Stomach (tissue), 9 donors: ENCODE measurements around the gene SLC7A10. TPM values are rescaled to one million over a fixed set of nuclear protein-coding genes. Genes with fewer than 3 reads are reported as not detected.

Experiments used
- DNase-seq, 2 donors: peaks; one replicate each; pipeline versions ENCODE4 v3.0.0 to v3.0.0-alpha.2; 2013 to 2019
- H3K27ac ChIP-seq, 5 donors: fragments of 200-600 bp in 4 of 5; sonication (generic) in 4 of 5; one replicate each; pipeline ENCODE4 v1.5.1; 2013 to 2019; ENCODE audit warnings: mild to moderate bottlenecking in 1 of 5, moderate library complexity in 1 of 5
- H3K27me3 ChIP-seq, 3 donors: fragments of 200-600 bp; sonication (generic); one replicate each; pipeline ENCODE4 v1.5.1; 2017 to 2019; ENCODE audit warnings: mixed run types in 1 of 3
- H3K36me3 ChIP-seq, 4 donors: fragments of 200-600 bp; sonication (generic); 1 replicate in 3 of 4; 2 replicates in 1 of 4; pipeline ENCODE4 v1.5.1; 2016 to 2019
- H3K4me1 ChIP-seq, 4 donors: fragments of 200-600 bp; sonication (generic); one replicate each; pipeline ENCODE4 v1.5.1; 2016 to 2019
- H3K4me3 ChIP-seq, 4 donors: fragments of 200-600 bp; sonication (generic) in 3 of 4; one replicate each; pipeline ENCODE4 v1.5.1; 2016 to 2019; ENCODE audit warnings: mild to moderate bottlenecking in 1 of 4
- H3K9me3 ChIP-seq, 4 donors: fragments of 200-600 bp; sonication (generic); one replicate each; pipeline ENCODE4 v1.5.1; 2016 to 2019
- CTCF ChIP-seq, 7 experiments: fragments of 450-650 bp in 4 of 7; fragments of 200-600 bp in 3 of 7; sonication (generic) in 3 of 7; IDR thresholded peaks; one replicate each; pipeline ENCODE4 v1.5.1; 2016 to 2019; ENCODE audit warnings: antibody characterized with exemption in 7 of 7, control low read depth in 2 of 7, mild to moderate bottlenecking in 1 of 7
- EP300 ChIP-seq: sonication (generic); formaldehyde crosslinking; IDR thresholded peaks from one replicate; pipeline ENCODE4 v1.6.1; 2017; ENCODE audit warnings: antibody characterized with exemption
- POLR2A ChIP-seq, 4 donors: fragments of 450-650 bp; IDR thresholded peaks; one replicate each; pipeline ENCODE4 v1.6.1; 2016; ENCODE audit warnings: antibody characterized with exemption in 4 of 4, control low read depth in 2 of 4, mild to moderate bottlenecking in 1 of 4, moderate library complexity in 1 of 4
- POLR2AphosphoS5 ChIP-seq, 3 donors: sonication (generic); formaldehyde crosslinking; IDR thresholded peaks; one replicate each; pipeline ENCODE4 v1.6.1; 2016; ENCODE audit warnings: antibody characterized with exemption in 3 of 3
- WGBS, 5 donors: extraction: QIAGEN DNeasy Blood & Tissue Kit in 3 of 5; methylation state at CpG; one replicate each; pipeline versions ENCODE4 v1.1.5 to v1.1.7; 2013 to 2018; 5-methylcytosine and 5-hydroxymethylcytosine counted together
- intact Hi-C: fragments of 100-400 bp; cut with DNase I; formaldehyde crosslinking; loops from one replicate; pipeline ENCODE4 v1.15.1; 2023; ENCODE audit warnings: low total_unique reads
- polyA plus RNA-seq, 3 donors: library from polyadenylated mRNA; stranded (reverse); fragments of 200-250 nt; gene quantifications; one replicate each; pipeline ENCODE4 v1.2.3, GENCODE V29; 2013
- total RNA-seq, 5 donors: library from RNA; depleted of rRNA; stranded (reverse); fragments of >200 nt; gene quantifications; one replicate each; pipeline versions ENCODE4 v1.1.0 to v1.2.3, GENCODE V29; 2014 to 2016
- donor health status: healthy with polysubstance abuse.
- donor health status: Bipolar disorder and iron deficiency.
- donor health status: healthy.

SLC7A10 gene
- total and polyA plus RNA-seq, 8 donors: 0.73 TPM; not detected in 7

GRCh38 chr19:33268162-33268991 lies 42.7 kb upstream of the SLC7A10 start:
- no peak for DNase-seq

GRCh38 chr19:33267706-33268105 lies 42.1 kb upstream of the SLC7A10 start:
- DNase-seq: no peak
- no peaks in the 10 kb centered on the region for H3K9me3 ChIP-seq
- no peaks in the 10 kb centered on the region for H3K36me3 ChIP-seq
- peaks cover 0 to 4% (median 0%) of the 10 kb centered on the region in 4 donors for H3K4me1 ChIP-seq
- H3K27me3 ChIP-seq: peaks cover 0 to 6% (median 0%) of the 10 kb centered on the region in 3 donors
- H3K4me3 ChIP-seq: no peak overlapping the region
- 67 to 83% (median 80%) methylated on average over 10 to 14 of the region's 14 CpGs for WGBS, 5 donors
- H3K27ac ChIP-seq: no peak overlapping the region
- intact Hi-C loops: no loop called here
- TF ChIP-seq POLR2A (IDR thresholded peaks at IDR 0.05): no peak
- TF ChIP-seq EP300: no peak
- no peak for TF ChIP-seq POLR2AphosphoS5 (IDR thresholded peaks at IDR 0.05)
- TF ChIP-seq CTCF (IDR thresholded peaks at IDR 0.05): no peak

More at GRCh38 chr19:33268162-33268991, 42.7 kb upstream of the SLC7A10 start:
- no peak overlapping the region for H3K4me3 ChIP-seq
- H3K27me3 ChIP-seq: peaks cover 0 to 6% (median 0%) of the 10 kb centered on the region in 3 donors
- 77 to 90% (median 82%) methylated on average over 11 to 22 of the region's 22 CpGs for WGBS, 5 donors
- H3K9me3 ChIP-seq: no peaks in the 10 kb centered on the region
- no peaks in the 10 kb centered on the region for H3K36me3 ChIP-seq
- TF ChIP-seq EP300 (no peak), POLR2AphosphoS5 (IDR thresholded peaks at IDR 0.05) (no peak), CTCF (IDR thresholded peaks at IDR 0.05) (no peak), POLR2A (IDR thresholded peaks at IDR 0.05) (no peak)
- H3K27ac ChIP-seq: peak overlapping the region in 1 of 5 donors; percentile 27
- H3K4me1 ChIP-seq: peaks cover under 1 to 6% (median 4%) of the 10 kb centered on the region in 4 donors
- intact Hi-C loops: no loop called here

GRCh38 chr19:33266974-33267484 lies 41.4 kb upstream of the SLC7A10 start:
- Histone ChIP-seq H3K4me1 (peaks cover 0 to 4% (median 0%) of the 10 kb centered on the region in 4 donors), H3K27ac (no peak overlapping the region), H3K4me3 (no peak overlapping the region), H3K27me3 (peaks cover 0 to 6% (median 0%) of the 10 kb centered on the region in 3 donors), H3K36me3 (no peaks in the 10 kb centered on the region), H3K9me3 (no peaks in the 10 kb centered on the region)
- TF ChIP-seq CTCF (IDR thresholded peaks at IDR 0.05) (no peak), EP300 (no peak), POLR2A (IDR thresholded peaks at IDR 0.05) (no peak), POLR2AphosphoS5 (IDR thresholded peaks at IDR 0.05) (no peak)
- WGBS, 5 donors: 69 to 89% (median 78%) methylated on average over 13 to 20 of the region's 20 CpGs
- intact Hi-C loops: no loop called here
- DNase-seq: no peak

- TF ChIP-seq EP300 (no peak), POLR2A (IDR thresholded peaks at IDR 0.05) (no peak), POLR2AphosphoS5 (IDR thresholded peaks at IDR 0.05) (no peak), CTCF (IDR thresholded peaks at IDR 0.05) (no peak)
- H3K9me3 ChIP-seq: no peaks in the 10 kb centered on the region
- peaks cover 0 to 6% (median 0%) of the 10 kb centered on the region in 3 donors for H3K27me3 ChIP-seq
- WGBS, 5 donors: 86 to 90% (median 89%) methylated on average over 8 to 14 of the region's 14 CpGs
- DNase-seq: no peak
- no peak overlapping the region for H3K27ac ChIP-seq
- H3K36me3 ChIP-seq: no peaks in the 10 kb centered on the region
- H3K4me3 ChIP-seq: no peak overlapping the region
- intact Hi-C loops: no loop called here
- H3K4me1 ChIP-seq: peaks cover 0 to 16% (median 0%) of the 10 kb centered on the region in 4 donors
Measured at GRCh38 chr19:33264881-33265445, 39.3 kb upstream of the SLC7A10 start.
